ENCODE results near the gene TRIM42.

TRIM42 gene

GRCh38 chr3:140748903-140749302 is 71.0 kb downstream of the TRIM42 start:
- Histone ChIP-seq H3K27me3 (ENCODE audit: insufficient read depth, low read length, poor library complexity, severe bottlenecking) (no peaks in the 10 kb centered on the region), H3K79me2 (ENCODE audit: insufficient read depth, low read length) (no peaks in the 10 kb centered on the region), H2AFZ (ENCODE audit: low read length) (no peak overlapping the region), H3K36me3 (ENCODE audit: insufficient read depth, low read length) (no peaks in the 10 kb centered on the region), H3K4me1 (ENCODE audit: insufficient read depth, low read length, poor library complexity, severe bottlenecking) (no peaks in the 10 kb centered on the region), H3K4me3 (ENCODE audit: low read length, poor library complexity, severe bottlenecking) (no peak overlapping the region), H4K20me1 (ENCODE audit: insufficient read depth, low read length, poor library complexity, severe bottlenecking) (no peaks in the 10 kb centered on the region), H3K9me3 (ENCODE audit: insufficient read depth, low read depth, low read length) (no peaks in the 10 kb centered on the region), H3K4me2 (ENCODE audit: low read depth, low read length, poor library complexity, severe bottlenecking) (no peak overlapping the region), H3K9ac (ENCODE audit: low read depth, low read length, poor library complexity, severe bottlenecking) (no peak overlapping the region), H3K9me2 (replicated peaks; ENCODE audit: low read depth, low read length) (no peaks in the 10 kb centered on the region), H3F3A (ENCODE audit: low read depth) (no peaks in the 10 kb centered on the region)
- TF ChIP-seq EZH2phosphoT487 (IDR thresholded peaks at IDR 0.05; ENCODE audit: borderline replicate concordance): no peak
- no peak for TF ChIP-seq CTCF (conservative IDR thresholded peaks at IDR 0.05; ENCODE audit: low read length)

Measured in Loucy (cell line).